Sigmoid colon (tissue), 4 donors: Measurements from ENCODE around the gene ZNF722.

Source experiments
- EP300 ChIP-seq, 4 donors: sonication (generic); formaldehyde crosslinking; IDR thresholded peaks; one replicate each; pipeline ENCODE4 v1.6.1; 2017; ENCODE audit warnings: antibody characterized with exemption in 4 of 4
- POLR2A ChIP-seq, 2 donors: fragments of 450-650 bp; IDR thresholded peaks; one replicate each; pipeline ENCODE4 v1.6.1; 2016; ENCODE audit warnings: antibody characterized with exemption in 2 of 2, mild to moderate bottlenecking in 2 of 2, moderate library complexity in 2 of 2
- TF ChIP-seq, protein P1 (sequence below), 4 experiments: fragments of 450-650 bp in 3 of 4; fragments of 200-600 bp in 1 of 4; IDR thresholded peaks; one replicate each; pipeline ENCODE4 v1.5.1; 2016 to 2019; ENCODE audit warnings: antibody characterized with exemption in 4 of 4, mild to moderate bottlenecking in 3 of 4, moderate library complexity in 2 of 4

DNA sequence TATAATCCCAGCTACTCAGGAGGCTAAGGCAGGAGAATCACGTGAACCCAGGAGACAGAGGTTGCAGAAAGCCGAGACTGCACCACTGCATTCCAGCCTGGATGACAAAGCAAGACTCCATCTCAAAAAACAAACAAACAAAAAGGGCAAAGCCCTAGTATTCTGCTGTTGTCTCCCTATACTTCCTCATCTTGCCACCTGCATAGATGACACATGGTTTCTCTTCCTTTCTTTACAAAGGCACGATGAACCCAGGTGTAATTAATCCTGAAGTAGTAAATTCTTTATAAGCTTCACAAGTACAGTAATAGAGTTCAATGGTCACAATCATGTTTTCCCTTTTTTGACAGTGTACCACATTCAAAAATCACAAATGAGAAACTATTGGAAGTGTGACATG is 36.7 kb downstream of the ZNF722 start:
- TF ChIP-seq, protein P1, sequence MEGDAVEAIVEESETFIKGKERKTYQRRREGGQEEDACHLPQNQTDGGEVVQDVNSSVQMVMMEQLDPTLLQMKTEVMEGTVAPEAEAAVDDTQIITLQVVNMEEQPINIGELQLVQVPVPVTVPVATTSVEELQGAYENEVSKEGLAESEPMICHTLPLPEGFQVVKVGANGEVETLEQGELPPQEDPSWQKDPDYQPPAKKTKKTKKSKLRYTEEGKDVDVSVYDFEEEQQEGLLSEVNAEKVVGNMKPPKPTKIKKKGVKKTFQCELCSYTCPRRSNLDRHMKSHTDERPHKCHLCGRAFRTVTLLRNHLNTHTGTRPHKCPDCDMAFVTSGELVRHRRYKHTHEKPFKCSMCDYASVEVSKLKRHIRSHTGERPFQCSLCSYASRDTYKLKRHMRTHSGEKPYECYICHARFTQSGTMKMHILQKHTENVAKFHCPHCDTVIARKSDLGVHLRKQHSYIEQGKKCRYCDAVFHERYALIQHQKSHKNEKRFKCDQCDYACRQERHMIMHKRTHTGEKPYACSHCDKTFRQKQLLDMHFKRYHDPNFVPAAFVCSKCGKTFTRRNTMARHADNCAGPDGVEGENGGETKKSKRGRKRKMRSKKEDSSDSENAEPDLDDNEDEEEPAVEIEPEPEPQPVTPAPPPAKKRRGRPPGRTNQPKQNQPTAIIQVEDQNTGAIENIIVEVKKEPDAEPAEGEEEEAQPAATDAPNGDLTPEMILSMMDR (IDR thresholded peaks at IDR 0.05) = no peak
- TF ChIP-seq EP300 (IDR thresholded peaks at IDR 0.05) = no peak
- TF ChIP-seq POLR2A (IDR thresholded peaks at IDR 0.05) = no peak
